Measurements from ENCODE around the gene ZNF385B.

ZNF385B gene

GRCh38 chr2:179744401-179744800, 117.0 kb downstream of the ZNF385B start:
- DNase-seq (ENCODE audit: low read depth) = no peak

GRCh38 chr2:179741317-179741716, 120.1 kb downstream of the ZNF385B start:
- DNase-seq (ENCODE audit: low read depth) = no peak

GRCh38 chr2:179729966-179730365, 131.4 kb downstream of the ZNF385B start:
- DNase-seq (ENCODE audit: low read depth) = no peak

DNA sequence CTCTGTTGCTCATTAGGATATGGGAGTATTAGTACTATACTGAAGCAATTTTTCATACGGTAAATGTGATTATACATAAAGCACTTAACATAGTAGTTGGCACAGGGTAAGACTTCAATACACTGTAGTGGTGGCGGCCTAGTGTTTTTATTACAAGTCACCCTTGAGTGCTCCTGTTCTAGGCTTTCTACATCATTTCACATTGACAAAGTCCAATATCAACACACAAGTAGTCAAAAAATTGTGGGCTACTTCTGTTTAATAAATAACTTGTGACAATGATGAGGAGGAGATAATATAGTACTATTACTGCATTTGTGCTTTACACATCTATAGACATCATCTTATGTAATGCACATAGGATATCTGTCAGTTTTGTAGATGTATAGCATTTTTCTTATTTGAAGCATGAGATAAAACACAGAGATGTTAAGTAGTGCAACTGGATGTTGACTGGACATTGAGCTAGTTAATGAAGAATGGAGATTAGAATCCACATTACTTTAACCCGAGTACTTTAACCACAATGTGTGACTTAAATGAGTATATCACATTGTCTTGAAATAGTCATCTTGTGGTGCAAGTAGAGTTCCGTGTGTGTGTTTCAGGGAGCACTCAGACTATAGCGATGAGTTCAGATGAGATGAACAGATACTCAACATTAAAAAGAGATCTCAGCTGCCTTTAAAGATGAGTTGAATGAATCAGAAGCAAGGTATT, 134.8 kb downstream of the ZNF385B start:
- no peak for DNase-seq (ENCODE audit: low read depth)

- DNase-seq (ENCODE audit: low read depth) = no peak
Measured at GRCh38 chr2:179724403-179724802, 137.0 kb downstream of the ZNF385B start.

- no peak for DNase-seq (ENCODE audit: low read depth)
Measured at GRCh38 chr2:179720173-179720772, 141.1 kb downstream of the ZNF385B start.

- DNase-seq (ENCODE audit: low read depth) = no peak
Measured at GRCh38 chr2:179715871-179716270, 145.5 kb downstream of the ZNF385B start.

- DNase-seq (ENCODE audit: low read depth) = no peak
Measured at GRCh38 chr2:179715196-179715595, 146.2 kb downstream of the ZNF385B start.

- DNase-seq (ENCODE audit: low read depth) = no peak
Measured at GRCh38 chr2:179712825-179713224, 148.6 kb downstream of the ZNF385B start.

- no peak for DNase-seq (ENCODE audit: low read depth)
Measured at GRCh38 chr2:179711375-179711774, 150.0 kb downstream of the ZNF385B start.

GRCh38 chr2:179703702-179704101, 157.7 kb downstream of the ZNF385B start:
- no peak for DNase-seq (ENCODE audit: low read depth)

GRCh38 chr2:179702912-179703311, 158.5 kb downstream of the ZNF385B start:
- no peak for DNase-seq (ENCODE audit: low read depth)

- no peak for DNase-seq (ENCODE audit: low read depth)
Measured at GRCh38 chr2:179701524-179702110, 159.8 kb downstream of the ZNF385B start.

GRCh38 chr2:179695486-179695885, 165.9 kb downstream of the ZNF385B start:
- DNase-seq (ENCODE audit: low read depth) = no peak

DNA sequence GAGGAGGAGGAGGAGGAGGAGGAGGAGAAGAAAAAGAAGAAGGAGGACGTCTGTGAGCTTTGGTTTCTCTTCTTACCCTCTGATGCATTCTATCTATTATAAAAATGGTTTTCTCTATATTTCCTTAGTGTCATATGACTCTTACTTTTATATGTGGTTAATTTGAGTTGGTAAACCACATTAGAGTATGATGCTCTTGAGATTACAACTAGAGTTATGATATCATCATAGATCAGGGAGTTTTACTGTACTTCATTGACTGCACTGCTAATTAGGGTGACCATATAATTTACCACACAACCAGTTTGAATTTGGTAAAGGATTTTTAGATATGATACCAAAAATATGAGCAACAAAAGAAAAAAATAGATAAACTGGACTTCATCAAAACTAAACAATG, 166.4 kb downstream of the ZNF385B start:
- no peak for DNase-seq (ENCODE audit: low read depth)

DNA sequence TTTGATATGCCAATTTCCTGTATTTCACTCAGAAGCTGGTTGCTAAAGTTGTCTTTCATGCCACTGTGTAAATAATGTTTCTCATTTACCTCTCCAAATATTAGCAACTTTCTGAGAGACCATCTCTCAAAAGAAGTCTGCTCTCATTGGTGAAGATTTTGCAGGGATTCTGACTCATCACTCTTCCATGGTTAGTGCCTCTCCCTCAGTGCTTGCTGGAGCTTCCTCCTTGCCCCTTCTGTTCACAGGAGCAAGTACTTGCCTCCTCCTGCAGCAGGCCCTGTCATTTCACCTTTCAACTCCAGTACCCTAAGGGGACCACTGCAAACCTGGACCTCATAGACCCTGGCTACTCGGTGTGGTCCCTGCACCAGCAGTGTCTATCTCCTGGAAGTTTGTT, 168.8 kb downstream of the ZNF385B start:
- no peak for DNase-seq (ENCODE audit: low read depth)

GRCh38 chr2:179692043-179692442, 169.4 kb downstream of the ZNF385B start:
- DNase-seq (ENCODE audit: low read depth) = no peak

DNA sequence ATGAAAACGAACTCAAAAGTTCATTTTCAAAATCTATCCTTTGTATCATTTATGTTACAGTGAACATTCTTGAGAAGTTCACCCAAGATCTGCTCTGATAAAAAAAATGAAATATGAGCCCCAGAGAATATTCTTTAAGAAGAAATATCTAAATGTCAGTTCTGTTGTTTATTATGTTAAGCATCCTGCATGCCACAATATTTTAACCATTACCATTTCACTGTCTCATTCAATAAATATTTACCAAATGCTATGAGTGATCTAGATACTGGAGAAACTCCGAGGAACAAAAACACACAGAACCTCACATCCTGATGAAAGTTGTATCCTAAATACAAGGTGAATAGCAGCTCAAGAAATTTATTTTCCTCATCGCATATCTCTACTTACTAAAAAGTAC, 170.2 kb downstream of the ZNF385B start:
- no peak for DNase-seq (ENCODE audit: low read depth)

DNA sequence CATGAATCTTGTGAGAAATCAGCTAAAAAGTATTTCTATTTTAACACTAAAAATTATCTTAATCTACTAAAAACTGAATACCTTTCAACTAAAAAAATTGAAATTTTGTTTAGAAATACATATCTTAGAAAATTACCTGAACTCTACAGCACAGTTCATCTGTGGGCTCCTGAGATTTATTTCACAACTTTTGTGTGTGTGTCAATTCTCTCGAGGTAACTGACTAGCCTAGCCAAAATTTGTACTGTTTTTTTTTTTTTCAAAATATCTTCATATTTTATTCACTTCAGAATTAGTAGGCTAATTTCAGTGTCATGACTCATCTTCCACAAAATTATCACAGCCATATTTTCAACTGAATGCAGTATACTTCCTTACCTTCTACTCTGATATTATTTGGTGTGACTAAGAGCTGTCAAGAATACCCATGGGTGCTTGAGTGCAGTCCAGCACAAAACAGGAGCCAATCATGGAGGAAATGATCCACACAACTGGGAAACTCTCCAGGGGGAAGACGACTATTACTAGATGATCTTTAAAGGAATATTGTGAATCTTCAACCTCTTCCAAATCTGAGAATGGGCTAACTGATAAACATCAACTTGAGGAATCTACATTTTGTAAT, 174.6 kb downstream of the ZNF385B start:
- no peak for DNase-seq (ENCODE audit: low read depth)

DNA sequence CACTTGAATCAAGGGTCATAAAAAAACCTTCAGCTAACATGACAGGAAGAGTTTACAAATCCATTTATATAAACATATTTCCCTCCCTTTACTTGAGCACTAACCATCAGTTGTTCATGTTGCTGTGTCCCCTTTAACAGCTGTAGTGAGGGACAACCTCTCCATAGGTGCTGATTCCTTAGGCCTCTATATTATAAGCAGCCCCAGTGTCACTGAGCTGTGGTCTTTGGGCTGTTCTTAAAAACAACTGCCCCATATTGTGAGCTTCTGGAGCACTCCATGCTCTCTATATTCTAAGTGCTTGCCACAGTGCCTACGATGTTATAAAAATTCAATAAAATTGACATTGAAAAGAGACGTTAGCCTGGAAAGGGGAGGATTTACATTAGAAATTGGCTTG, 175.3 kb downstream of the ZNF385B start:
- DNase-seq (ENCODE audit: low read depth) = no peak

DNA sequence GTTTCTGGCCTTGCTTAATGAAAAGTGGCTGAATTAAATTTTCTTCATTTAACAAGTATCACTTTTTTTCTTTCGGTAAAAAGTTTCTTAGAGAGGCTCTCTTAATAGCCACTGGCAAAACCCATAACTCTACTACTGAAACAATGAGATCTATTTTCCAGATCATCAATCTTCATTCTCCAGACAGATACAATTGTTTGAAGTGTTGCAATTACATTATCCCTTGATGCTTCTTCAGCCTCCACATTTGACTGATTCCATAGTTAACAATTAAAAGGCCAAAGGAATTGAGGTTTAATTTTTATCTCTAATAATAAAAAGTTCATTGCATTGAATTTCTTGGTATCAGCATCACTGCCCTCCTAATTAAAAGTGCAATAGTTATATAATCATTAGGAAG, 176.3 kb downstream of the ZNF385B start:
- no peak for DNase-seq (ENCODE audit: low read depth)

DNA sequence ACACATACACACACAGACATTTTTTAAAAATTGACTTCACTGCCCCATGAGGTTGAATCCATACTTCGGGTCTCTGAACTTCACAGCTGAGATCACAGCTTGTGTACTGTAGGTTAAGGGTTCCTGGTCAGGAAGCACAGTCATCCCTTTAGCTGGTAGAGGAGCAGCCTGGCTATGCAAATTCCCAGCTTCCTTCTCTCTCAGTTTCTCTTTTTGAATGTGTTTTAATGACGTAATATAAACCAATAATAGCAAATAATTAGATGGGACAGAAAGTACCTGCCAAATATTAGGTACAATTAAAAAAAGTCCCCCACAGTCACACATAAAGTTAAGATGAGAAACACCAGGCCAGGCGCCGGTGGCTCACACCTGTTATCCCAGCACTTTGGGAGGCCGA, 178.7 kb downstream of the ZNF385B start:
- DNase-seq (ENCODE audit: low read depth) = no peak

Data from stimulated activated CD8-positive, alpha-beta memory T cell treated with anti-CD3 and anti-CD28 coated beads, Interleukin-12 subunit alpha, Interleukin-12 subunit beta, amount 100 ng/mL, for 1 hour (primary cell).